HepG2 (cell line): Measurements from ENCODE around the gene CNTN5. TPM values are rescaled to one million over a fixed set of nuclear protein-coding genes. Genes with fewer than 3 reads are reported as not detected.

Experiments
- ATAC-seq: fragments of 200-7000 bp; cut with Tn5 transposase; 3 replicates; pipeline ENCODE4 v1.9.1; 2020; ENCODE audit warnings: mild to moderate bottlenecking, moderate library complexity
- BruUV-seq: library from RNA; stranded (reverse); fragments of 400-500 nt; replicated peaks from 2 replicates; lab custom pipeline; 2021; lab: Mats Ljungman, UMichigan
- CTCF ChIA-PET: fragments of 300-600 bp; formaldehyde crosslinking; extraction: SDS; loops from one replicate; lab custom pipeline; 2021; ENCODE audit warnings: low total read pairs, inconsistent platforms, low intra/inter-chr PET ratio; lab: Yijun Ruan, JAX
- POLR2A ChIA-PET: fragments of 350-600 bp; sonication (Branson Sonifier 250); formaldehyde crosslinking; loops from one replicate; lab custom pipeline; 2020; ENCODE audit warnings: antibody characterized with exemption, inconsistent platforms; lab: Yijun Ruan, JAX
- DNase-seq: peaks from one replicate; pipeline ENCODE4 v3.0.0-alpha.2; 2015; ENCODE audit warnings: low spot score
- FAIRE-seq: peaks from 3 replicates; lab custom pipeline; 2011; peaks lifted over from hg19 to GRCh38; lab: Jason Lieb, UNC
- H2AFZ ChIP-seq: one replicate; pipeline ENCODE4 v1.6.1; 2011; ENCODE audit warnings: low read length, inconsistent platforms
- H3K27ac ChIP-seq: fragments of 300-600 bp; 3 replicates; pipeline ENCODE4 v1.8.0; 2011; ENCODE audit warnings: mixed run types, mild to moderate bottlenecking, mixed read lengths, low read length, inconsistent platforms; ENCODE audit not compliant: insufficient read depth; ENCODE audit errors: extremely low read length
- H3K27me3 ChIP-seq, 2 experiments: fragments of 200-600 bp in 1 of 2; 2 replicates in 1 of 2; 3 replicates in 1 of 2; pipeline versions ENCODE4 v1.6.0 to v1.8.0; 2011; ENCODE audit warnings: low read length in 2 of 2, mild to moderate bottlenecking in 2 of 2, moderate library complexity in 2 of 2, inconsistent platforms in 1 of 2; ENCODE audit not compliant: insufficient read depth in 2 of 2, control insufficient read depth in 1 of 2
- H3K36me3 ChIP-seq, 2 experiments: fragments of 200-600 bp in 1 of 2; replicated peaks in 1 of 2; 2 replicates in 1 of 2; 3 replicates in 1 of 2; pipeline versions ENCODE4 v1.5.1 to v1.8.0; 2011; ENCODE audit warnings: low read length in 2 of 2, inconsistent platforms in 1 of 2; ENCODE audit not compliant: insufficient read depth in 2 of 2, control insufficient read depth in 1 of 2
- H3K4me1 ChIP-seq: 2 replicates; pipeline ENCODE4 v1.5.1; 2012; ENCODE audit warnings: low read length, inconsistent platforms; ENCODE audit not compliant: insufficient read depth
- H3K4me2 ChIP-seq: 2 replicates; pipeline ENCODE4 v1.6.0; 2011; ENCODE audit warnings: low read depth, low read length, inconsistent platforms
- H3K4me3 ChIP-seq, 3 experiments: fragments of 200-600 bp in 1 of 3; sonication (generic), shearing (Covaris generic) in 1 of 3; replicated peaks in 1 of 3; 2 replicates each; pipeline ENCODE4 v1.5.1; 2011 to 2016; ENCODE audit warnings: low read length in 3 of 3, inconsistent platforms in 2 of 3, low read depth in 2 of 3, mild to moderate bottlenecking in 2 of 3, control low read depth in 1 of 3, mixed read lengths in 1 of 3; ENCODE audit not compliant: insufficient read depth in 1 of 3
- H3K79me2 ChIP-seq: one replicate; pipeline ENCODE4 v1.6.1; 2011; ENCODE audit warnings: low read length, inconsistent platforms; ENCODE audit not compliant: insufficient read depth
- H3K9ac ChIP-seq: 2 replicates; pipeline ENCODE4 v1.6.0; 2011; ENCODE audit warnings: mild to moderate bottlenecking, low read depth, low read length, inconsistent platforms; ENCODE audit not compliant: insufficient read depth
- H3K9me3 ChIP-seq: 2 replicates; pipeline ENCODE4 v1.5.1; 2012; ENCODE audit warnings: mild to moderate bottlenecking, low read length
- H4K20me1 ChIP-seq: 2 replicates; pipeline ENCODE4 v1.6.0; 2011; ENCODE audit warnings: inconsistent platforms, mild to moderate bottlenecking, low read length, moderate library complexity; ENCODE audit not compliant: insufficient read depth
- CC2D1A ChIP-seq: sonication (generic); formaldehyde crosslinking; IDR thresholded peaks from 2 replicates; pipeline ENCODE4 v1.8.1; 2023; ENCODE audit warnings: mild to moderate bottlenecking, missing genetic modification reagents
- EED ChIP-seq: sonication (generic); formaldehyde crosslinking; IDR thresholded peaks from 2 replicates; pipeline ENCODE4 v1.5.0; 2020; ENCODE audit warnings: mild to moderate bottlenecking, missing genetic modification reagents
- KLF15 ChIP-seq: sonication (generic); formaldehyde crosslinking; IDR thresholded peaks from 2 replicates; pipeline ENCODE4 v1.8.1; 2023; ENCODE audit warnings: borderline replicate concordance, mild to moderate bottlenecking, inconsistent platforms, missing genetic modification reagents, mixed read lengths
- KLF9 ChIP-seq: IDR thresholded peaks from 2 replicates; pipeline ENCODE4 v1.6.1; 2016; ENCODE audit warnings: low read depth
- MEIS2 ChIP-seq: sonication (generic); formaldehyde crosslinking; IDR thresholded peaks from 2 replicates; pipeline ENCODE4 v1.9.0; 2021; ENCODE audit warnings: mild to moderate bottlenecking, missing genetic modification reagents
- MTF1 ChIP-seq: sonication (generic); formaldehyde crosslinking; IDR thresholded peaks from 2 replicates; pipeline ENCODE4 v1.5.0; 2020; ENCODE audit warnings: missing genetic modification reagents
- MYNN ChIP-seq: sonication (generic); formaldehyde crosslinking; IDR thresholded peaks from 2 replicates; pipeline ENCODE4 v1.4.0; 2020; ENCODE audit warnings: mild to moderate bottlenecking, low read depth, missing genetic modification reagents
- NCOA2 ChIP-seq: sonication (generic); formaldehyde crosslinking; IDR thresholded peaks from 2 replicates; pipeline ENCODE4 v1.8.0; 2022; ENCODE audit warnings: inconsistent platforms
- SMAD9 ChIP-seq: sonication (generic); formaldehyde crosslinking; IDR thresholded peaks from 2 replicates; pipeline ENCODE4 v1.5.1; 2020; ENCODE audit warnings: mild to moderate bottlenecking, missing genetic modification reagents
- SMYD3 ChIP-seq: sonication (generic); formaldehyde crosslinking; IDR thresholded peaks from 2 replicates; pipeline ENCODE4 v1.8.1; 2023; ENCODE audit warnings: mild to moderate bottlenecking, missing genetic modification reagents
- ZNF232 ChIP-seq: sonication (generic); formaldehyde crosslinking; IDR thresholded peaks from 2 replicates; pipeline ENCODE4 v1.4.0; 2020; ENCODE audit warnings: missing genetic modification reagents, borderline replicate concordance
- ZNF383 ChIP-seq: sonication (generic); formaldehyde crosslinking; IDR thresholded peaks from 2 replicates; pipeline ENCODE4 v1.4.0; 2020; ENCODE audit warnings: missing genetic modification reagents, mild to moderate bottlenecking, borderline replicate concordance
- WGBS: methylation state at CpG from one replicate; pipeline ENCODE4 v1.1.6; 2017; ENCODE audit warnings: low lambda C conversion rate; 5-methylcytosine and 5-hydroxymethylcytosine counted together
- in situ Hi-C: cut with HindIII; loops from 2 replicates; pipeline ENCODE4 v1.10.0; 2017; ENCODE audit warnings: low pct_unique_long_range_greater_than_20kb; ENCODE audit not compliant: extremely low pct_ligation_motif_present
- intact Hi-C: fragments of 100-400 bp; cut with micrococcal nuclease; formaldehyde crosslinking; loops from one replicate; pipeline ENCODE4 v1.10.0; 2022; ENCODE audit not compliant: unreplicated experiment
- polyA plus RNA-seq, 8 experiments: library from polyadenylated mRNA; depleted of rRNA in 3 of 8; stranded (reverse) in 7 of 8; unstranded in 1 of 8; fragments of >200 nt; fragmentation: Illumina TruSeq in 4 of 8; extraction: Trizol in 4 of 8; gene quantifications; 2 replicates each; pipeline versions ENCODE4 v1.2.1 to v1.2.3, GENCODE V29; 2011 to 2016; ENCODE audit warnings: low read depth in 4 of 8, missing spikeins in 1 of 8, mixed read lengths in 1 of 8; ENCODE audit not compliant: insufficient read depth in 1 of 8
- total RNA-seq, 5 experiments: library from RNA; depleted of rRNA; stranded (reverse); fragments of >200 nt; fragmentation: Illumina TruSeq; extraction: Trizol; gene quantifications; 2 replicates each; pipeline ENCODE4 v1.2.3, GENCODE V29; 2016; ENCODE audit warnings: low read depth in 1 of 5
- TF ChIP-seq, protein P1 (sequence below): IDR thresholded peaks from 2 replicates; pipeline ENCODE4 v1.6.1; 2016; ENCODE audit warnings: missing compliant biosample characterization, missing genetic modification reagents, borderline replicate concordance
- TF ChIP-seq, protein P2 (sequence below): sonication (generic); formaldehyde crosslinking; IDR thresholded peaks from 2 replicates; pipeline ENCODE4 v1.4.0; 2020; ENCODE audit warnings: mild to moderate bottlenecking, missing genetic modification reagents, borderline replicate concordance

The CNTN5 gene
- total and polyA plus RNA-seq, 2 of the 13 experiments (the other 11 are each of a cell fraction or from before 2014, with no cell fraction given) = not detected

DNA sequence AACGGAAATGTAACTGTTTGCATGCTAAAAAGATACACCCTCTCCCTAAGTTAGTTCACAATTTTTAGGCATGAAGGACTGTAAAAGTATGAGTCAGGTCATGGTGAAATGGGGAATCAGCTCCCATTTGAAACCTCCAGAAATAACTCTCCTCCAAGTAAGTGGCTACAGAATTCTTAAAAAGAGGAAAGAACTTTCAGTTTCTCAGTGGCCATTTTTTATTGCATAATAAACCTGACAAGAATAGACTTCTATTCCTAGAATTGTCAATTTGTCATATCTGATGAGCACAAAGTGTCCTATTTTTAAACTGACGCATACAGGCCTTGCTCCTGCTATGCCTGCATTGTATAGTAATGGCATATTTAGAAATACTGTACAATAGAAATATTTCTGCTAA is 612.2 kb downstream of the CNTN5 start:
- no peaks in the 10 kb centered on the region for H4K20me1 ChIP-seq
- no peaks in the 10 kb centered on the region for H3K4me1 ChIP-seq
- no peaks in the 10 kb centered on the region for H3K79me2 ChIP-seq
- H3K4me3 ChIP-seq = no peak overlapping the region
- no peak overlapping the region for H3K27ac ChIP-seq
- no peaks in the 10 kb centered on the region for H3K36me3 ChIP-seq
- ATAC-seq = no peak
- ChIA-PET POLR2A (no interaction called here), CTCF (no interaction called here)
- H2AFZ ChIP-seq = no peak overlapping the region
- intact Hi-C loops (no loop called here), in situ Hi-C loops (no loop called here)
- WGBS = 30% methylated on average over 2 of the region's 2 CpGs
- no peak for FAIRE-seq
- H3K4me2 ChIP-seq = no peak overlapping the region
- no peaks in the 10 kb centered on the region for H3K9me3 ChIP-seq
- no peak for DNase-seq
- H3K9ac ChIP-seq = no peak overlapping the region
- no TSS peak for BruUV-seq
- TF ChIP-seq KLF15 (CRISPR knock-in tag) (no peak), CC2D1A (CRISPR knock-in tag) (no peak), SMAD9 (no peak), SMYD3 (no peak), KLF9 (CRISPR knock-in tag) (no peak)
- TF ChIP-seq, protein P1, sequence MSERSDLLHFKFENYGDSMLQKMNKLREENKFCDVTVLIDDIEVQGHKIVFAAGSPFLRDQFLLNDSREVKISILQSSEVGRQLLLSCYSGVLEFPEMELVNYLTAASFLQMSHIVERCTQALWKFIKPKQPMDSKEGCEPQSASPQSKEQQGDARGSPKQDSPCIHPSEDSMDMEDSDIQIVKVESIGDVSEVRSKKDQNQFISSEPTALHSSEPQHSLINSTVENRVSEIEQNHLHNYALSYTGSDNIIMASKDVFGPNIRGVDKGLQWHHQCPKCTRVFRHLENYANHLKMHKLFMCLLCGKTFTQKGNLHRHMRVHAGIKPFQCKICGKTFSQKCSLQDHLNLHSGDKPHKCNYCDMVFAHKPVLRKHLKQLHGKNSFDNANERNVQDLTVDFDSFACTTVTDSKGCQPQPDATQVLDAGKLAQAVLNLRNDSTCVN = no peak
- no peaks in the 10 kb centered on the region for H3K27me3 ChIP-seq

DNA sequence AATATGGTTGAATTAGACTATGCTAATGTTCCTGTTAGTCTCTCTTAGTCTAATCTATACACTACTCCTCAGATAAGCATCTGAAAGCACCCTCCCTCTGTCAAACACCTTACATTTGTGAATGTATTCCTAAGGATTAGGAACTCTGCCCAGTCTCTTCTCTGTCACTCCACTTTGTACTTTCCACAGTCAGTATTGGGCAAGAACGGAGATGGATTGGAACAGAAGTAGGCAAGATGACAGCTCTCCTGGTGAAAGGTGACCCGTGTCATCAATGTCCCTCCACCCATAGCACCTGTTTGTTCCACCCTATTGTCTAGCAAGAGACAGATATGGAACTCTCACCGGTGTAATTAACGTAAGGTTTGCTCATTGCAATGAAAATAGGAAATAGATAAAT is 613.8 kb downstream of the CNTN5 start:
- Histone ChIP-seq H3K4me1 (no peaks in the 10 kb centered on the region), H3K4me3 (no peak overlapping the region), H3K27me3 (no peaks in the 10 kb centered on the region), H3K9ac (no peak overlapping the region), H3K27ac (no peak overlapping the region), H3K4me2 (no peak overlapping the region), H2AFZ (no peak overlapping the region), H3K36me3 (no peaks in the 10 kb centered on the region), H3K9me3 (no peaks in the 10 kb centered on the region), H3K79me2 (no peaks in the 10 kb centered on the region), H4K20me1 (no peaks in the 10 kb centered on the region)
- in situ Hi-C loops = no loop called here
- no peak for FAIRE-seq
- ChIA-PET POLR2A (no interaction called here), CTCF (no interaction called here)
- intact Hi-C loops = no loop called here
- BruUV-seq = no TSS peak
- WGBS = 3% methylated on average over 4 of the region's 4 CpGs
- ATAC-seq = no peak
- no peak for DNase-seq
- no peak for TF ChIP-seq NCOA2 (CRISPR knock-in tag)
- no peak for TF ChIP-seq EED (CRISPR knock-in tag)
- no peak for TF ChIP-seq MTF1 (CRISPR knock-in tag)
- TF ChIP-seq ZNF232 (CRISPR knock-in tag) = no peak
- no peak for TF ChIP-seq MEIS2 (CRISPR knock-in tag)
- no peak for TF ChIP-seq MYNN (CRISPR knock-in tag)
- TF ChIP-seq, protein P2, sequence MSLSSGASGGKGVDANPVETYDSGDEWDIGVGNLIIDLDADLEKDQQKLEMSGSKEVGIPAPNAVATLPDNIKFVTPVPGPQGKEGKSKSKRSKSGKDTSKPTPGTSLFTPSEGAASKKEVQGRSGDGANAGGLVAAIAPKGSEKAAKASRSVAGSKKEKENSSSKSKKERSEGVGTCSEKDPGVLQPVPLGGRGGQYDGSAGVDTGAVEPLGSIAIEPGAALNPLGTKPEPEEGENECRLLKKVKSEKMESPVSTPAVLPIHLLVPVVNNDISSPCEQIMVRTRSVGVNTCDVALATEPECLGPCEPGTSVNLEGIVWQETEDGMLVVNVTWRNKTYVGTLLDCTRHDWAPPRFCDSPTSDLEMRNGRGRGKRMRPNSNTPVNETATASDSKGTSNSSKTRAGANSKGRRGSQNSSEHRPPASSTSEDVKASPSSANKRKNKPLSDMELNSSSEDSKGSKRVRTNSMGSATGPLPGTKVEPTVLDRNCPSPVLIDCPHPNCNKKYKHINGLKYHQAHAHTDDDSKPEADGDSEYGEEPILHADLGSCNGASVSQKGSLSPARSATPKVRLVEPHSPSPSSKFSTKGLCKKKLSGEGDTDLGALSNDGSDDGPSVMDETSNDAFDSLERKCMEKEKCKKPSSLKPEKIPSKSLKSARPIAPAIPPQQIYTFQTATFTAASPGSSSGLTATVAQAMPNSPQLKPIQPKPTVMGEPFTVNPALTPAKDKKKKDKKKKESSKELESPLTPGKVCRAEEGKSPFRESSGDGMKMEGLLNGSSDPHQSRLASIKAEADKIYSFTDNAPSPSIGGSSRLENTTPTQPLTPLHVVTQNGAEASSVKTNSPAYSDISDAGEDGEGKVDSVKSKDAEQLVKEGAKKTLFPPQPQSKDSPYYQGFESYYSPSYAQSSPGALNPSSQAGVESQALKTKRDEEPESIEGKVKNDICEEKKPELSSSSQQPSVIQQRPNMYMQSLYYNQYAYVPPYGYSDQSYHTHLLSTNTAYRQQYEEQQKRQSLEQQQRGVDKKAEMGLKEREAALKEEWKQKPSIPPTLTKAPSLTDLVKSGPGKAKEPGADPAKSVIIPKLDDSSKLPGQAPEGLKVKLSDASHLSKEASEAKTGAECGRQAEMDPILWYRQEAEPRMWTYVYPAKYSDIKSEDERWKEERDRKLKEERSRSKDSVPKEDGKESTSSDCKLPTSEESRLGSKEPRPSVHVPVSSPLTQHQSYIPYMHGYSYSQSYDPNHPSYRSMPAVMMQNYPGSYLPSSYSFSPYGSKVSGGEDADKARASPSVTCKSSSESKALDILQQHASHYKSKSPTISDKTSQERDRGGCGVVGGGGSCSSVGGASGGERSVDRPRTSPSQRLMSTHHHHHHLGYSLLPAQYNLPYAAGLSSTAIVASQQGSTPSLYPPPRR (CRISPR knock-in tag) = no peak
- TF ChIP-seq ZNF383 (CRISPR knock-in tag) = no peak
